IPS-NIHi11 (cell line): ENCODE data around the gene ALDH4A1.
"Not testable (repeated sequence)": the region's sequence is repeated elsewhere in the genome, so short reads cannot be mapped to it uniquely, and the experiment has no call there.

Experiments
- DNase-seq: peaks from one replicate; pipeline ENCODE4 v3.0.0; 2012; ENCODE audit warnings: mixed read lengths, low spot score

Gene ALDH4A1

DNA sequence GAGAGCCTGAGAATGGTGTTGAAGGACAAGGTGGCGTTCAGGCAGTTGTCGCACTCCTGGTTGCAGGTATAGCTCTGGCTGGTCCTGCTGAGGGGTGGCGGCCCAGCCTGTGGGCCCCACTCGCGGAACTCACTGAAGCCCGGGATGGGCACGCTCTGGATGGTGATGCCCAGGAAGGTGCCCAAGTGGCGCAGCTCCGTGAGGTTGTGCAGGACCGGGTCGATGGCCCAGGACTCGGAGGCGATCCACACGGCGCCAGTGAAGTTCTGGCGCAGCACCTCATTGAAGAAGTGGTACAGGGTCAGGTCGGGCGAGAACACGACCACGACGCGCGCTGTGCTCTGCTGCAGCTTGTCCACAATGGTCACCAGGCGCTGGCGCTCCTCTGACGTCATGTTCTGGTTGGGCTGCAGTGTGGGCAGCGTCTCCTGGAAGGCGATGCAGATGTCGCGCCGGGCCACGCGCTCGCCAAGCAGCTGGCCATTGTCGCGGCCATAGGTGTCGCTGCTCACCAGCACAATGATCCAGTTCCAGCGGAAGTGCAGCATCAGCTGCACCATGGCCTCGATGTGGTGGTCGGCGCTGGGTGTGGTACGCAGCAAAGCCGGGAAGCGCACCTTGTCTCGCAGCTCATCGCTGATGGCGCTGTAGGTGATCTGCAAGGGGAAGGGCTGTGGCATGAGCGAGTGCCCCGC, 47.9 kb downstream of the ALDH4A1 start:
- DNase-seq: no peak

DNA sequence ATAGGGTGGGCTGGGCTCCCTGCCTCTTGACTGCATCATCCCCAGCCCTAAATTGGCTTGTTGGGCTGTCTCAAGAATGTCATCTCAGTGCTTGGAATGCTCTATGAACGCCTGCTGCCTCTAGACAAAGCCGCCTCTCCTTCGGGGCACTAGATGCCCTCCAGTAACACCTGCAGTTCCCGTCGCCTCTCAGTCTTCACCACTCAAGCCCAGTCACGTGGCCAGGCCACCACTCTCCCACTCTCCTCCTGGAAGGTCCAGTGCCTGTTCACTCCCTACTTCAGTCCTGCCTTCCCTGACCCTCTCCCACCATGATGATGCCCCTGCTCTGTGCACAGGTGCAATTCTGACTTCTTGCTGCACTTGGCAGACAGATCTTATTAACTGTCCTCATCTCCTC, 49.9 kb downstream of the ALDH4A1 start:
- no peak for DNase-seq

GRCh38 chr1:18849261-18849711, 53.1 kb downstream of the ALDH4A1 start:
- no peak for DNase-seq

GRCh38 chr1:18847723-18848122, 54.6 kb downstream of the ALDH4A1 start:
- not testable (repeated sequence) for DNase-seq

DNA sequence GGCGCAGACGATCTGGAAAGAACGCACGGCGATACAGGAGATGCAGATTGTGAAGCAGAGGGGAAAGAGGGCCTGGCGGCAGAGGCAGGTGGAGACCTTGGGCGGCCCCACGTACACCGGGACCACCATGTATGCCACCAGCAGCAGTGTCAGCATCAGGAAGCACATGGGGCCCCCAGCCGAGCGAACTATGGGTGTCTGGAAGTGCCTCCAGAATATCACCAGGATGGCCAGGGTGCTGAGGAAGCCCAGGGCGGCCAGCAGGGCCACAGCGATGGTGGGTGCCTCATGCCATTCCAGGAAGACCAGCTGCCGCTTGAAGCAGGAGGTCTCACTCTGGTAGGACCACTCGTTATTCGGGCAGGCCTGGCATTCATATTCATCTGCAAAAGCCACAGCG, 62.2 kb downstream of the ALDH4A1 start:
- no peak for DNase-seq

DNA sequence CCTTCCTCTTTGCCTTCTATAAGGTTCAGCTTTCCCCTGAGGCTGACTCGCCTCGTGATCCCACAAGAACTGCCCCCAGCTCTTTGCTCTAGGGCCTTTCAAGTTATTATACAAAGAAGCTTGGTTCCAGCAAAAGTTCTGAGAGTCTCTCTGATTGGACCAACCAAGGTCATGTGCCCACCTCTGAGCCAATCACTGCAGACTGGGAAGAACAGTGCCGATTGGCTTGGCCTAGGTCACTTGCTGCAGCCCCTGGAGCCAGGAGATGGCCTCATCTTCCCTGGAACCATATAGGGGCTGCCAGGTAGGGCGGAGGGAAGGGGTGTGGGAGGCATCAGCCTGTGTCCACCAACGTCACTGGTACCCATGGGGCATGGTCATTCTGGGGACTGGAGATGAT, 65.7 kb downstream of the ALDH4A1 start:
- DNase-seq: peak; percentile 65

DNA sequence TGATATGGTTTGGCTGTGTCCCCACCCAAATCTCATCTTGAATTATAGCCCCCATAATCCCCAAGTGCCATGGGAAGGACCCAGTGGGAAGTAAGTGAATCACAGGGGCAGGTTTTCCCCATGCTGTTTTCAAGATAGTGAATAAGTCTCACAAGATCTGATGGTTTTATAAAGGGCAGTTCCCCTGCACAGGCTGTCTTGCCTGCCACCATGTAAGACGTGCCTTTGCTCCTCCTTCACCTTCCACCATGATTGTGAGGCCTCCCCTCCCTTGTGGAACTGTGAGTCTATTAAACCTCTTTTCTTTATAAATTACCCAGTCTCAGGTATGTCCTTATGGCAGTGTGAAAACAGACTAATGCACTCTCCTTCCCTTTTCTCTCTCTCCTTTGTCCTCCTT, 70.0 kb downstream of the ALDH4A1 start:
- DNase-seq: not testable (repeated sequence)

- DNase-seq: no peak
Measured at GRCh38 chr1:18831656-18832055, 70.7 kb downstream of the ALDH4A1 start.

DNA sequence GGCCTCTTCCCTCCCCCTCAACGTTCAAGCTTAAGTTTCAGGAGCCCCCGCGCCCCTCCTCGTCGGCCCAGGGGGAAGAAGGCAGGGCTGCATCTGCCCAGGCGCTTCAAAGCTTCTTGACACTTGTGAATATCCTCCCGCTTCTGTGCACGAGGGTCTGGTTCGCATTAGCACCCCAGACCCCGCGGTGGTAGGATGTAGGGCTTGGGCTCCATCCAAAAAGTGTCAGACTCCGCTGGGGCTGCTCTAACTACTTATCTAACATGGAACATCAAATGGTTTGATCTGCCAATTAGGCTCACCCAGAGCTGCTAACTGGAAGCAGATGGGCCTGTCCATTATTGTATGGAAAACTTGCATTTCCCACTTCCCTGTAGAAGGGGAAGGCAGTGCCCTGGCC, 71.8 kb downstream of the ALDH4A1 start:
- no peak for DNase-seq

GRCh38 chr1:18829671-18830070, 72.7 kb downstream of the ALDH4A1 start:
- DNase-seq: no peak

GRCh38 chr1:18828224-18828623, 74.1 kb downstream of the ALDH4A1 start:
- DNase-seq: no peak

DNA sequence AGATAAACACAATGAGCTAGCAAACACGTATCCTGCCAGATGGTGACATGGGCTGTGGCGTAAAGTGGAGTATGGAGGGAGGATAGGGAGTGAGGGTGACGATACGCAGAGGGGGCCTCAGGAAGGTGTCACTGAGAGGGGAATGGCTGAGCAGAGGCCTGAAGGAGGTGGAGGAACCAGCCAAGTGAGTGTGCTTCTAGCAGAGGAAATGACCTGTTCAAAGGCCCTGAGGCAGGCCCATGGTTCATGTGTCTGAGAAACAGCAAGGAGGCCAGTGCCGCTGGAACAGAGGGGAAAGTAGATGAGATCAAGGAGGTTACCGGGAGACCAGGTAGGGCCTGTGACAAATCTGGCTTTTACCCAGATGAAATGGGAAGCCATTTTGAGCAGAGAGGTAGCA, 78.9 kb downstream of the ALDH4A1 start:
- DNase-seq: no peak
